Fibroblast of upper back skin (primary cell): ENCODE measurements around the gene RAMP3.

ENCODE experiments used
- DNase-seq: peaks from one replicate; pipeline ENCODE4 v3.0.0-alpha.2; 2013

The RAMP3 gene

GRCh38 chr7:45181286-45181960 lies 23.8 kb downstream of the RAMP3 start:
- DNase-seq = no peak

- DNase-seq = no peak
Observed at GRCh38 chr7:45181991-45182855, 24.6 kb downstream of the RAMP3 start.

- DNase-seq = no peak
Observed at GRCh38 chr7:45182856-45183710, 25.5 kb downstream of the RAMP3 start.

- DNase-seq = no peak
Observed at GRCh38 chr7:45183711-45184210, 26.2 kb downstream of the RAMP3 start.

GRCh38 chr7:45184326-45185027 lies 26.9 kb downstream of the RAMP3 start:
- no peak for DNase-seq

- DNase-seq = no peak
Observed at GRCh38 chr7:45185028-45185863, 27.7 kb downstream of the RAMP3 start.

GRCh38 chr7:45185864-45186250 lies 28.3 kb downstream of the RAMP3 start:
- DNase-seq = no peak

- DNase-seq = no peak
Observed at GRCh38 chr7:45186261-45186813, 28.7 kb downstream of the RAMP3 start.

GRCh38 chr7:45187089-45187945 lies 29.7 kb downstream of the RAMP3 start:
- DNase-seq = no peak

GRCh38 chr7:45187946-45188411 lies 30.4 kb downstream of the RAMP3 start:
- DNase-seq = no peak

- no peak for DNase-seq
Observed at GRCh38 chr7:45188736-45189135, 31.1 kb downstream of the RAMP3 start.

- no peak for DNase-seq
Observed at GRCh38 chr7:45189151-45189970, 31.8 kb downstream of the RAMP3 start.

- DNase-seq = no peak
Observed at GRCh38 chr7:45190406-45191165, 33.0 kb downstream of the RAMP3 start.

- DNase-seq = no peak
Observed at GRCh38 chr7:45191396-45191795, 33.8 kb downstream of the RAMP3 start.

GRCh38 chr7:45192621-45193041 lies 35.0 kb downstream of the RAMP3 start:
- DNase-seq = no peak

- DNase-seq = no peak
Observed at GRCh38 chr7:45193828-45194227, 36.2 kb downstream of the RAMP3 start.

- DNase-seq = no peak
Observed at GRCh38 chr7:45196374-45196773, 38.8 kb downstream of the RAMP3 start.

- no peak for DNase-seq
Observed at GRCh38 chr7:45197461-45197860, 39.9 kb downstream of the RAMP3 start.
